Measurements from ENCODE around the gene GDPD5. TPM values are rescaled to one million over a fixed set of nuclear protein-coding genes. Genes with fewer than 3 reads are reported as not detected.
A peak's percentile ranks its signal among the peaks of the same experiment; 100 is the strongest.

Gene GDPD5
- total and polyA plus RNA-seq, 10 of the 15 experiments (the other 5 are each of a cell fraction or from before 2014, with no cell fraction given), result 0.10 to 30.0 (median 6.7) TPM

DNA sequence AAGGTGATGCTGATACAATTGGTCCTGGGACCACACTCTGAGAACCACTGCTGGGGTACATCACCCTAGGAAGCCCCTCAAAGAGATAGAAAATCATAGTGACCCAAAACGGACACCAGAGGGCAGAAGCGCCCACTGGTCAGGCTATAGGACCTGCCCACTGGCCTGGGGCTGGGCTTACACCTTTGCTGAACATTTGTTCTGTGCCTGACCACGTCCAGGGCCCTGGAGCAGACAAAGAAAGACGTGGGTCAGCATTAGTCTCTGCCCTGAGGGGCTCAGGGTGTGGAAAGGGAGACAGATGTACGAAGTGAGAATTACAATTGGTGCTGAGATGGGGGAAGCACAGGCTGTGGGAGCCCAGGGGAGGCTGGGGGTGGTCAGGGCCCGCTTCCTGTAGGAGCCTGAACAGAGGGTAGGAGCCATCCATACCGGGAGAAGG, 21.9 kb upstream of the GDPD5 start:
- CTCF ChIA-PET, result interaction anchor here (0.8 to 1.3 kb wide), 7 partner anchors 9 to 226 kb away, joined by 3 to 6 read pairs (median 3); no protein-coding TSS in a partner anchor
- no peak overlapping the region for H2AFZ ChIP-seq (ENCODE audit: control insufficient read depth, low read depth, low read length)
- SMC1A ChIA-PET (ENCODE audit: uncharacterized antibody, unreplicated experiment), result no interaction called here
- WGBS (ENCODE audit: insufficient coverage, insufficient replicate concordance, low lambda C conversion rate, missing lambda C conversion rate), result 12% methylated on average over 7 of the region's 7 CpGs
- FAIRE-seq (no peak), DNase-seq (ENCODE audit: low read depth, low spot score) (no peak), ATAC-seq (peak; percentile 89)
- POLR2A ChIA-PET, result no interaction called here
- H3K27me3 ChIP-seq (replicated peaks in 1 of 2; ENCODE audit: control insufficient read depth in 2 of 2, insufficient read depth in 2 of 2, low read length in 1 of 2), result no peaks in the 10 kb centered on the region; a peak in 1 of 4 replicates
- H3K4me1 ChIP-seq (ENCODE audit: control insufficient read depth, insufficient read depth, low read length), result no peaks in the 10 kb centered on the region
- RAD21 ChIA-PET (ENCODE audit: unreplicated experiment), result interaction anchor here (1.0 to 1.2 kb wide), 2 partner anchors 15 to 50 kb away, joined by 3 read pairs; no protein-coding TSS in a partner anchor
- no peak overlapping the region for H3K4me2 ChIP-seq (ENCODE audit: control insufficient read depth, insufficient read depth)
- no peak overlapping the region for H3K27ac ChIP-seq (ENCODE audit: control insufficient read depth, insufficient read depth)
- in situ Hi-C loops (cut with MboI) (no loop called here), intact Hi-C loops (cut with micrococcal nuclease; ENCODE audit: unreplicated experiment) (loop anchor here (5.0 kb wide), 1 partner anchor 160 kb away; no protein-coding TSS in a partner anchor)
- H3K9me3 ChIP-seq (replicated peaks; ENCODE audit: control insufficient read depth, insufficient read depth, low read length), result no peaks in the 10 kb centered on the region
- no peak overlapping the region for H3K9ac ChIP-seq (ENCODE audit: control insufficient read depth, insufficient read depth, low read length)
- H3K4me3 ChIP-seq, result no peak overlapping the region
- H3K79me2 ChIP-seq (ENCODE audit: control insufficient read depth, insufficient read depth, low read length), result no peaks in the 10 kb centered on the region
- TF ChIP-seq ZBED1 (IDR thresholded peaks at IDR 0.05; ENCODE audit: borderline replicate concordance) (no peak), SKIL (IDR thresholded peaks at IDR 0.05; ENCODE audit: low read depth, poor library complexity, severe bottlenecking) (no peak), CTCF (IDR thresholded peaks at IDR 0.05 in 2 of 3, conservative IDR thresholded peaks at IDR 0.05 in 1 of 3; ENCODE audit: control insufficient read depth in 2 of 3, extremely low read depth in 1 of 3, insufficient read depth in 1 of 3, low read depth in 3 of 3, low read length in 3 of 3) (peak; percentile 63 to 77 (median 70)), NR2C1 (IDR thresholded peaks at IDR 0.05) (no peak), KAT2A (conservative IDR thresholded peaks at IDR 0.05; ENCODE audit: control insufficient read depth, low read depth, low read length) (no peak), SRF (IDR thresholded peaks at IDR 0.05; ENCODE audit: low read depth in 2 of 2, low read length in 2 of 2) (no peak), SUPT20H (IDR thresholded peaks at IDR 0.05; ENCODE audit: borderline replicate concordance, control insufficient read depth, low read depth, low read length) (no peak), MTA2 (IDR thresholded peaks at IDR 0.05; ENCODE audit: low read depth) (no peak), SMC3 (IDR thresholded peaks at IDR 0.05; ENCODE audit: borderline replicate concordance, low read length) (peak; percentile 73), RAD21 (IDR thresholded peaks at IDR 0.05; ENCODE audit: insufficient read depth, low read depth, low read length) (peak; percentile 62)
- H4K20me1 ChIP-seq (ENCODE audit: control insufficient read depth, insufficient read depth), result no peaks in the 10 kb centered on the region
- BruUV-seq (replicated peaks), result no TSS peak
- no peaks in the 10 kb centered on the region for H3K36me3 ChIP-seq (ENCODE audit: control insufficient read depth in 2 of 2, insufficient read depth in 2 of 2, low read length in 1 of 2)
